NCI-H2227 treated with DMSO at 0.1 percent for 48 hours (cell line): ENCODE data around the gene CCDC192.
A peak's percentile ranks its signal among the peaks of the same experiment; 100 is the strongest.

Experiments
- DNase-seq: peaks from one replicate; lab custom pipeline; 2025; lab: John Stamatoyannopoulos, UW

The CCDC192 gene

GRCh38 chr5:127985811-127986325 lies 282.7 kb downstream of the CCDC192 start:
- DNase-seq = no peak

DNA sequence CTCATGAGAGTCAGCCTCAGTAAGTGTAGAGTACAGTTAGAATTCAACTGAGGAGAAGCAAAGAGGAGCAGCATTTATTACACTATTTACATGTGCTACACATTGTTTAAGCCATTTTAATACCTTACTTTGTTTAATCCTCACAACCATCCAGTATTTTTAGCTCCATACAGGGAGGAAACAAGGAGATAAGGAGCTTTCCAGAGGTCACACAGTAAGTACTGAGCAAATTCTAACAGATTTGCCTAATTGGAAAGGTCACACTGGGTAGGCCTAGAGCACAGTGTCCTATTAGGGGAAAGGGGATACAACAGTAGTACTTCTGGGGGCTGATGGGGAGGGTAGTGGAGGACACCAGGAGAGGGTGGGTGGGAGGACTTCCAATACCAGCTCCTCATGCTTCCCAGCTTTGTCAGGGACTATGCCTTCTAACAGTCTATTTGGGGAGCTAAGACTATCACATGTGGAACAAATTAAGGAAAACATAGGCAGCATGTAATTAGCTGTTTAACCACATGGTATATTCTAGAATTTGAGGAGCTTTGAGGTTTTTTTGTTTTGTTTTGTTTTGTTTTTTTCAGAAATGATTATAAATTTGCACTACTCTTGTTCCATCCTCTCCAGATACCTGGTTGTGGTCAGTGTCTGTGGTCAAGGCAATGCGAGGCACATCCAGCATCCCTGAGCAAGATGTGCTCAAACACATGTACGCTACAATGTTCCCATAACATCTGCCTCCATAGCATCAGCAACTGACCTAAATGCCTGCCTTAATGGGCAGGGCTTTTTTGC lies 284.4 kb downstream of the CCDC192 start:
- no peak for DNase-seq

- peak; percentile 2 for DNase-seq
Observed at GRCh38 chr5:127988146-127988760, 285.1 kb downstream of the CCDC192 start.
